GM21619 (cell line): ENCODE data around the gene GRID1.

Experiments used
- ATAC-seq: cut with Tn5 transposase; IDR thresholded peaks from one replicate; pipeline ENCODE4 v1.9.1; 2021; ENCODE audit not compliant: unreplicated experiment

The GRID1 gene

GRCh38 chr10:86197166-86197790 lies 169.3 kb downstream of the GRID1 start:
- no peak for ATAC-seq

DNA sequence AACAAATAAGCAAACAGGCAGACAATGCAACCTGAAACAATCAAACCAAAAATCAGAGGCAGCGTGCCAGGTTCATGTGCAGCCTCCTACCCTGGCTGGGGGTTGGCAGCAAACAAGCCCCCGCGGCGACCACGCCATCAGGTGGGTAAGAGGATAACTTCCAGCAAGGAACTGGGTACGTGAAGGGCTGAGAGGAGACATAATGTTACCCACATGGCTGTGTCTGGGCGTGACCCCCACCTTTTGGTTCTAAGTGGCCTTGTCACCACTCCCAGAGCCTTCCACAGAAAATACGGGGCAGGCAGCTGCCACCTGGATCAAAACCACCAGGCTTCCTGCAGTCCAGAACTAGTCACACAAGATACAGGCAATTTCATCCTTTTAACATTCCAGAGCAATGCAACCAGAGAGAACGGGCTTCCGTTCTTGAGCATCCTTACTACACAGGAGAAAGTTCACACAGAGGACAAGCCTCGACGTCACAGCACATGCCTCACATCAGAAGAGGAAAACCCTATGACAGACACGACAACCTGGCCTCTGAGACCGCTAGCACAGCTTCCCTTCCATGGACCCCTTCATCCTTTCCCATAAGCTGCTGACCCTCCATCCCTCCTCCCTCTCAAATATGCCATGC lies 171.0 kb downstream of the GRID1 start:
- no peak for ATAC-seq

- no peak for ATAC-seq
Measured at GRCh38 chr10:86194684-86195083, 171.9 kb downstream of the GRID1 start.

DNA sequence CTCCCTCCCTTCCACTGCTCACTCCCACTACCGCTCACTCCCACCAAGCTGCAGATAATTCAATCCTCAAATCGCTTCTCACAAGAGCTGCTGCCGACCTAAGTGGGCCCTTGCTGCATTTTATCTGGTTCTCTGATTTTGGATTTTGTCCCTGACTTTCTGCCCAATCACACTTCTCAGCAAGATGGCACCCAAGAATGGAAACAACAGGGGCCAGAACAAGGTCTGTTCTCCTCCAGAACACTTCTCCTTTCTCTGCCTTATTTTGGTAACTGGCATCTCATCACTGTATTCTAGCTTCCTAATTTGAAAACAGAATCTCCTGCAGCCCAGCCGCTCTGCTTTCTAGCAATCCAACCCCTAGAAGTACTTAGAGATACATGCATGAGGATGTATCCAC lies 172.8 kb downstream of the GRID1 start:
- no peak for ATAC-seq

DNA sequence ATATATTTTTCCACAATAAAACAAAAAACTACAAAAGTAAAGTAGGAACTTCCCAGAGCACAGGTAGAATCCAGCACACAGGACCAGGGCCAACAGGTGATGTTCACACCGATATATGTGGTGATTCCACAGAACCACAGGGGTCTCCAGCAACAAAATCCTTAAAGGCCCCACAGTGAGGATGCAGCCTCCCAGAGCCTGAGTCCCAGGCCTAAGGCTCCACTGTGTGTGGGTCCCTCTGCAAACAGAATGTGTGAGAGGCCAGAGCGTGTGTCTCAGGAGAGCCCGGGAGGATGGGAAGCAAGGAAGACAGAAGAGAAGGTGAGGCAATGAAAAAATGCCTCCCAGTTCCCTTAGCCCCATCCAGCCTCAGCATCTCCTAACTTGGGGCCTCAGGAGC lies 173.9 kb downstream of the GRID1 start:
- no peak for ATAC-seq

GRCh38 chr10:86192147-86192546 lies 174.4 kb downstream of the GRID1 start:
- ATAC-seq, result no peak

GRCh38 chr10:86191686-86192085 lies 174.9 kb downstream of the GRID1 start:
- no peak for ATAC-seq

- no peak for ATAC-seq
Measured at GRCh38 chr10:86191166-86191565, 175.4 kb downstream of the GRID1 start.

DNA sequence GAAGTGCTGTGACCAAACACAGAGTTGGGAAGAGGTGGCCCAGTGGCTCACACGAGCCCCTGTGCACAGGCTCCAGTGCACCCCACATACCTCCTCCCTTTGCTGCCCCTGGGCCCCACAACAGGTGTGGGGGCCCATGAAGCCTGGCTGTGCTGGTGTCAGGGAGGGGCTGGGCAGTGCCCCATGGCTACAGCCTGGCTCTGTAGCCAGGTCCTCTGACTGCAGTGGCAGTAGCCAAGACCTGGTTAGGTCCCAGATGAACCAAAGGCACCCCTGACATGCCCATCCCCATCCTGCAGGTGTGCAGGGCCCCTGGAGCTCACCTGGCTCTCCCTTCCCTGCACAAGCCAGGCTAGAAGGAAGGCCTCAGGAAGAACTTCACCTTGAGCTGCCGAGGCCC lies 176.3 kb downstream of the GRID1 start:
- ATAC-seq, result no peak

- ATAC-seq, result no peak
Measured at GRCh38 chr10:86189891-86190290, 176.7 kb downstream of the GRID1 start.

DNA sequence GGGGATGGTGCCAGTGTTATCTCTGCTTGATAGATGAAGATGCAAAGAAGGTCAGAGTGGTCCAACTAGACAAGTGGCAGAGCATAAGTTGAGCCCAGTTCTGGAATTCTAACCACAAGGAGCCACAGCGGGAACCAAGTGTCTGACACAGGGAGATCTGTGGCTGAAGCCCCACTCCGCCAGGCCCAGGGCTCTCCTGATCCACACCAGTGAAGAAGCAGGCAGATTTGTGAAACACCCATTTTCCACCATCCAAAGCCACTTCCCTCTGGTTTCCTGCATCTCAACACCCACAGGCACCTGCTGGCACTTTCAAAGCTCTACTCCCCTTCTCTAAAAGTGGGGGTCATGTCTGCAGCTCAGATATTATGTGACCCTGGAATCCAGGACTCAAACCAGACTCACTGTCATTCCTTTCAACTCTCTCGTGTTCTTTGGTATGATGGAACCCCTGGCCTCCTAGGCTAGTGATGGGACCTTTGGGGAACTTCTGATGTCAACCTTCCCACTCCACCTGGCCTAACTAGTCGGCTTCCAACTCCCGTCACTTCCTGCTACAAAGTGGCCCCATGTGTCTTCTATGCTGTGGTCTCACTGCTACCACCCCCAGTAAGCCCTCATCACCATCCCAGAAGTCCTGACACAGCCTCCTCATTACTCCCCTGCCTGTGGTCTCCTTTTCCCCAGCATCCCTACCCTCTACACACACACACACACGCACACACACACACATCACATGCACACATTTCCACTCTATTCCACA lies 177.6 kb downstream of the GRID1 start:
- ATAC-seq, result no peak

DNA sequence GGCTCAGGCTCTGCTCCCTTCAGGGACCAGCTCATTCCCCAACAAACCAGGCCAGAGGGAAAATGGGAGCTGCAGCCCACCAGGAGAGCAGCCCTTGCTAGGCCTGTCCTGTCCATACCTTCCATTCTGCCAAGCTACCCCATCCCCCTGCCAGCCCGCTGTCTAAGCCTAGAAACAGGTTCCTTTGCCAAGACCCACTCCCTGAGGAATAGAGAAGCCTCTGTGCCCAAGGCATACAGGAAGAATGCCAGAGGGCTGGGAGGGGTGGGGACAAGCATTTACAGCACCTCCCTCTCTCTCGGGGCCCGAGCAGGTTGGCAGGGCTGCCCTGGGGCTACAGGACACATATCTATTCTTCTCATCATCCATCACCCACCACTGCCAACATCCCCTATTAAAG lies 178.3 kb downstream of the GRID1 start:
- ATAC-seq, result no peak

GRCh38 chr10:86187499-86188239 lies 178.9 kb downstream of the GRID1 start:
- no peak for ATAC-seq

- no peak for ATAC-seq
Measured at GRCh38 chr10:86186633-86187032, 180.0 kb downstream of the GRID1 start.

GRCh38 chr10:86182595-86182994 lies 184.0 kb downstream of the GRID1 start:
- no peak for ATAC-seq

DNA sequence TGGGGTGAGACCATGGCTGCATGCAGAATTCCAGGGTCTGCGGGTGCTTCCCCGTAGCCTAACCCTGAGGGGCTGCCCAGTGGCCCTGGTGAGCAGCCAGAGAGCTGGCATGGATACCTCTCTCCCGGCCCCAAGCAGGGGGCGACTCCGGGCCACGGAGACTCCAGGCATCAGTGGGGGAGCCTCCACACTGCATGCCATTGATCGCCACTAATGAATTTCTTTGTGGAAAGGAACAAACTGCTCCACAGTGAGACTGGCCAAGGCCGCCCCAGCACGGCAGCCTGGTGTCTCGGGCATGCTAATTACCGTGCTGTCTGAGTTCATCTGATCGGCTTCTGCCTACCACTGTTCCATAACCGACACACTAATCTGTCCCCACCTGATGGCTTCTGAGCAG lies 184.4 kb downstream of the GRID1 start:
- no peak for ATAC-seq

DNA sequence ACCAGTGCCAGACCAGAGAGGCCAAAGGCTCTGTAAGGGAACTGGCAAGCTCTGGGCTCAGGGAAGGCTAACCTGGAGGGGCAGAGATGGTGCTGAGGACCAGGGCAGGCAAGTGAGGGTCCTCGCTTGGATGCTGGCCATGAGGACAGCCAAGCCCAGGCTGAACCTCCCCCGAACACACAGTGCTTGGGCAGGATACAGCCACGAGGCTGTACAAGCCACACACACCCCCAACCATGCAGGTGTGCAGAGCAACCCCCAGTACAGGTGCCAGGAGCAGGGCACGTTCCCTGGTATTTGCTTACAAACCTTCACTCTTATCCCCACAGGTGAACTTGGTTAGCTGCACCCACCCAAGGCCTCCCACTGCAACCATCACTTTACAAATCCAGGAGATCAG lies 185.7 kb downstream of the GRID1 start:
- ATAC-seq, result no peak

DNA sequence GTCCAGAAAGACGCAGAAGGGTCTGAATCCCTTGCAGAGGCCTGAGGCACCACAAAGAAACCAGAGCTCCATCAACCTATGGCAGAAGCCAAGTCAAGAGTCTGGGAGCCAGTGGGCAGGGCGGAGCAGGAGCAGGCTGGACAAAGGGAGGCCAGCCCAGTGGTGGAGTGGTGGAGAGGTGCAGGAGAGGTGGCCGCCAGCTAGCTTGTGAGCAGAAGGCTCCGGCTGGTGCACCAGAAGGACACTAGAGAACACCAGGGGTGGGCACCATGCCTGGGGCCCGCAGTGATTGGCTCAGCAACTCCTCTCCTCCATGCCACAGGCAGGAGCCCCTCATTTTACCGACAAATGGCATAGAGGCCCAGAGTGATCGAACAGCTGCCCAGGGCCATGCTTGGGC lies 186.6 kb downstream of the GRID1 start:
- no peak for ATAC-seq

DNA sequence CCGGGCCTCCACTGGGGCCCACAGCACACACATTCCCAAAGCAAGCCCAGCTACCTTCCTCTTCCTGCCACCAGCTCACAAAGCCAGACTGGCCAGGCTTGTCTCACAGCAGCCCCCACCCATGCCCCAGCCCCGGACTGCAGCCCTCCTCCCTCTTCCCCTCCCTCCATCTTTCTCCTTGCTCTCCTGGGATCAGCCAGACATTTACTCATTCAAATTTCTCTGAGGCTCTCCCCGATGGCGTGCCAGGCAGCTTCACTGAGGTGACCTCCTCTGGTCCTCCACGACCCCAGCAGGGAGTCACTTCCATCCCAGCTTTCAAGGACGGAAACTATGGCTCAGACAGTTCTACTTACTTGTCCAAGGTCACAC lies 187.5 kb downstream of the GRID1 start:
- ATAC-seq, result no peak

- no peak for ATAC-seq
Measured at GRCh38 chr10:86178401-86179152, 188.0 kb downstream of the GRID1 start.

DNA sequence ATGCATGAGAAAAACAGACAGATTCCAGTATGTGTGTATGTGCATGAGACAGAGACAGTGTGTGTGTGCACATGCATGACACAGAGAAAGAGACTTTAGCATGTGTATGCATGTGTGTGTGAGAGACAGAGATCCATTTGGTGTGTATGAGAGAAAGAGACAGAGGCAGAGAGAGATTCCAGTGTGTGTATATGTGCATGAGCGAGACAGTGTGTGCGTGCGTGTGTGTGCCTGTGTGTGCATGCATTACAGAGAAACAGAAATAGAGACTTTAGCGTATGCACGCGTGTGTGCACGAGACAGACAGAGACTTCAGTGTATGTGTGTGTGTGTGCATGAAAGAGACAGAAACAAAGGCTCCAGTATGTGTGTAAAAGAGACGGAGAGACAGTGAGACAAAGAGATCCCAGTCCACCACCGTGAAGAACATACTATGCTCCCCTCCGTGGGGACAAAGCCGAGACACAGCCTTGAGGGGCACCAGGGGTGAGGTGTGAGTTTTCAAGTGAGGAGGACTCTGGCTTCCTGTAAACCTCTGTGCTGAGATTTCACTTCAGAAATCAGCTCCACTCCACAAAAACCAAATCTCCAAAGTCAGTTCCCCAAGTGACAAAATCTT lies 188.9 kb downstream of the GRID1 start:
- no peak for ATAC-seq
